Uterus (tissue), 4 donors: ENCODE results near the gene DTX4. TPM values are rescaled to one million over a fixed set of nuclear protein-coding genes. Genes with fewer than 3 reads are reported as not detected.

ENCODE experiments used
- DNase-seq, 2 donors: peaks; one replicate each; pipeline ENCODE4 v3.0.0-alpha.2; 2019 to 2020
- H3K27ac ChIP-seq, 2 donors: fragments of 200-600 bp; sonication (generic); 1 replicate in 1 of 2; 2 replicates in 1 of 2; pipeline ENCODE4 v1.5.1; 2016 to 2018
- H3K27me3 ChIP-seq, 2 donors: fragments of 200-600 bp; sonication (generic); one replicate each; pipeline ENCODE4 v1.5.1; 2018 to 2019; ENCODE audit warnings: control low read depth in 1 of 2
- H3K36me3 ChIP-seq, 2 donors: fragments of 200-600 bp; sonication (generic); one replicate each; pipeline ENCODE4 v1.5.1; 2019; ENCODE audit warnings: control low read depth in 1 of 2
- H3K4me1 ChIP-seq, 2 donors: fragments of 200-600 bp; sonication (generic); one replicate each; pipeline ENCODE4 v1.5.1; 2018 to 2019; ENCODE audit warnings: control low read depth in 1 of 2
- H3K4me3 ChIP-seq, 2 donors: fragments of 200-600 bp; sonication (generic); 1 replicate in 1 of 2; 2 replicates in 1 of 2; pipeline ENCODE4 v1.5.1; 2018 to 2019; ENCODE audit warnings: mild to moderate bottlenecking in 1 of 2
- H3K9me3 ChIP-seq, 2 donors: fragments of 200-600 bp; sonication (generic); one replicate each; pipeline ENCODE4 v1.5.1; 2019; ENCODE audit warnings: control low read depth in 1 of 2
- CTCF ChIP-seq, 4 experiments: fragments of 200-600 bp in 2 of 4; fragments of 450-650 bp in 2 of 4; sonication (generic) in 2 of 4; IDR thresholded peaks; one replicate each; pipeline ENCODE4 v1.5.1; 2016 to 2019; ENCODE audit warnings: antibody characterized with exemption in 4 of 4, mild to moderate bottlenecking in 2 of 4, moderate library complexity in 1 of 4
- POLR2A ChIP-seq, 2 donors: fragments of 450-650 bp; IDR thresholded peaks; one replicate each; pipeline ENCODE4 v1.6.1; 2016; ENCODE audit warnings: antibody characterized with exemption in 2 of 2, mild to moderate bottlenecking in 1 of 2, moderate library complexity in 1 of 2
- intact Hi-C: fragments of 100-400 bp; cut with DNase I; formaldehyde crosslinking; loops from one replicate; pipeline ENCODE4 v1.15.1; 2023; ENCODE audit warnings: low total_unique reads
- total RNA-seq, 4 donors: library from RNA; depleted of rRNA in 3 of 4; stranded (reverse); fragments of >200 nt in 3 of 4; gene quantifications; one replicate each; pipeline versions ENCODE4 v1.1.0 to v1.2.4, GENCODE V29; 2014 to 2023
- donor health status: DM: yes; HTN: yes; CAD: no.

Gene DTX4
- total RNA-seq, 4 donors from 2014 or later, result 3.2 to 17.8 (median 9.2) TPM

- H3K4me3 ChIP-seq, result no peak overlapping the region
- H3K9me3 ChIP-seq, result no peaks in the 10 kb centered on the region
- no peaks in the 10 kb centered on the region for H3K27me3 ChIP-seq
- DNase-seq, result no peak
- TF ChIP-seq CTCF (IDR thresholded peaks at IDR 0.05) (no peak), POLR2A (IDR thresholded peaks at IDR 0.05) (no peak)
- H3K4me1 ChIP-seq, result no peaks in the 10 kb centered on the region
- no peak overlapping the region for H3K27ac ChIP-seq
- intact Hi-C loops, result loop anchor here (10.0 kb wide), 1 partner anchor 106 kb away; no protein-coding TSS in a partner anchor
- no peaks in the 10 kb centered on the region for H3K36me3 ChIP-seq
These were observed 7.2 kb downstream of the DTX4 start for GRCh38 chr11:59179121-59179520.

GRCh38 chr11:59180168-59180776 lies 8.3 kb downstream of the DTX4 start:
- intact Hi-C loops, result no loop called here
- no peak overlapping the region for H3K4me3 ChIP-seq
- DNase-seq, result no peak
- no peaks in the 10 kb centered on the region for H3K27me3 ChIP-seq
- no peaks in the 10 kb centered on the region for H3K36me3 ChIP-seq
- H3K4me1 ChIP-seq, result no peaks in the 10 kb centered on the region
- H3K9me3 ChIP-seq, result no peaks in the 10 kb centered on the region
- no peak overlapping the region for H3K27ac ChIP-seq
- TF ChIP-seq POLR2A (IDR thresholded peaks at IDR 0.05), result no peak
- no peak for TF ChIP-seq CTCF (IDR thresholded peaks at IDR 0.05)

GRCh38 chr11:59180907-59181306 lies 9.0 kb downstream of the DTX4 start:
- Histone ChIP-seq H3K27me3 (no peaks in the 10 kb centered on the region), H3K9me3 (no peaks in the 10 kb centered on the region), H3K4me1 (no peaks in the 10 kb centered on the region), H3K36me3 (no peaks in the 10 kb centered on the region), H3K4me3 (no peak overlapping the region), H3K27ac (no peak overlapping the region)
- no peak for DNase-seq
- TF ChIP-seq CTCF (IDR thresholded peaks at IDR 0.05) (no peak), POLR2A (IDR thresholded peaks at IDR 0.05) (no peak)
- intact Hi-C loops, result no loop called here

GRCh38 chr11:59181746-59182456 lies 10.0 kb downstream of the DTX4 start:
- intact Hi-C loops, result no loop called here
- Histone ChIP-seq H3K9me3 (no peaks in the 10 kb centered on the region), H3K27me3 (no peaks in the 10 kb centered on the region), H3K36me3 (no peaks in the 10 kb centered on the region), H3K4me3 (no peak overlapping the region), H3K4me1 (no peaks in the 10 kb centered on the region), H3K27ac (no peak overlapping the region)
- DNase-seq, result no peak
- no peak for TF ChIP-seq POLR2A (IDR thresholded peaks at IDR 0.05)

- intact Hi-C loops, result no loop called here
- H3K27ac ChIP-seq, result no peak overlapping the region
These were observed 10.7 kb downstream of the DTX4 start for GRCh38 chr11:59182457-59183151.

More at GRCh38 chr11:59182457-59183151, 10.7 kb downstream of the DTX4 start:
- Histone ChIP-seq H3K27me3 (no peaks in the 10 kb centered on the region), H3K4me3 (no peak overlapping the region), H3K4me1 (no peaks in the 10 kb centered on the region), H3K36me3 (no peaks in the 10 kb centered on the region), H3K9me3 (no peaks in the 10 kb centered on the region)
- TF ChIP-seq POLR2A (IDR thresholded peaks at IDR 0.05) (no peak), CTCF (IDR thresholded peaks at IDR 0.05) (peak in 1 of 4 experiments; percentile 1)
- DNase-seq, result no peak
